GM23338 (cell line): ENCODE results near the gene SFT2D1. TPM values are rescaled to one million over a fixed set of nuclear protein-coding genes. Genes with fewer than 3 reads are reported as not detected.
"Not testable (repeated sequence)": the region's sequence is repeated elsewhere in the genome, so short reads cannot be mapped to it uniquely, and the experiment has no call there.

ENCODE experiments used
- ATAC-seq: fragments of 200-7000 bp; cut with Tn5 transposase; 3 replicates; pipeline ENCODE4 v1.9.1; 2020
- DNase-seq: peaks from one replicate; pipeline ENCODE4 v3.0.0-alpha.2; 2015; ENCODE audit warnings: low spot score
- H2AFZ ChIP-seq: fragments of 200-600 bp; sonication (generic); 2 replicates; pipeline ENCODE4 v1.8.0; 2016; ENCODE audit warnings: antibody characterized with exemption, mild to moderate bottlenecking, moderate library complexity
- H3F3A ChIP-seq: fragments of 200-600 bp; sonication (generic); replicated peaks from 2 replicates; pipeline ENCODE4 v1.8.0; 2017; ENCODE audit warnings: antibody characterized with exemption, mixed run types, low read depth
- H3K27ac ChIP-seq: fragments of 200-600 bp; sonication (generic); 2 replicates; pipeline ENCODE4 v1.6.1; 2016; ENCODE audit warnings: low read depth
- H3K27me3 ChIP-seq: fragments of 200-600 bp; sonication (generic); 2 replicates; pipeline ENCODE4 v1.8.0; 2016; ENCODE audit warnings: mild to moderate bottlenecking, mixed run types, moderate library complexity; ENCODE audit not compliant: insufficient read depth
- H3K36me3 ChIP-seq: fragments of 200-600 bp; sonication (generic); 2 replicates; pipeline ENCODE4 v1.8.0; 2016; ENCODE audit warnings: mild to moderate bottlenecking; ENCODE audit not compliant: insufficient read depth
- H3K4me1 ChIP-seq: fragments of 200-600 bp; sonication (generic); 2 replicates; pipeline ENCODE4 v1.8.0; 2016; ENCODE audit warnings: mild to moderate bottlenecking, moderate library complexity; ENCODE audit not compliant: insufficient read depth
- H3K4me2 ChIP-seq: fragments of 200-600 bp; sonication (generic); 2 replicates; pipeline ENCODE4 v1.7.1; 2017; ENCODE audit warnings: mixed run types
- H3K4me3 ChIP-seq: fragments of 200-600 bp; sonication (generic); 2 replicates; pipeline ENCODE4 v1.6.1; 2016; ENCODE audit warnings: mixed run types
- H3K79me2 ChIP-seq: fragments of 200-600 bp; sonication (generic); replicated peaks from 2 replicates; pipeline ENCODE4 v1.8.0; 2017; ENCODE audit warnings: mild to moderate bottlenecking; ENCODE audit not compliant: insufficient read depth
- H3K9me2 ChIP-seq: fragments of 200-600 bp; sonication (generic); 2 replicates; pipeline ENCODE4 v1.8.0; 2017; ENCODE audit not compliant: insufficient read depth
- H4K20me1 ChIP-seq: fragments of 200-600 bp; sonication (generic); replicated peaks from 2 replicates; pipeline ENCODE4 v1.8.0; 2017; ENCODE audit warnings: mild to moderate bottlenecking; ENCODE audit not compliant: insufficient read depth
- H3K27ac Mint-ChIP-seq: 2 replicates; pipeline ENCODE4 v1.8.0; 2020; ENCODE audit warnings: inconsistent platforms, mild to moderate bottlenecking, moderate library complexity, mixed read lengths
- H3K27me3 Mint-ChIP-seq: 3 replicates; pipeline ENCODE4 v1.8.0; 2022; ENCODE audit warnings: low read depth, mild to moderate bottlenecking, moderate library complexity, mixed read lengths, inconsistent platforms; ENCODE audit not compliant: insufficient read depth, poor library complexity
- H3K36me3 Mint-ChIP-seq: 3 replicates; pipeline ENCODE4 v1.8.0; 2021; ENCODE audit warnings: low read depth, mild to moderate bottlenecking, inconsistent platforms, moderate library complexity, mixed read lengths
- H3K4me1 Mint-ChIP-seq: 3 replicates; pipeline ENCODE4 v1.8.0; 2020; ENCODE audit warnings: mild to moderate bottlenecking, inconsistent platforms, mixed read lengths
- H3K4me3 Mint-ChIP-seq: 3 replicates; pipeline ENCODE4 v1.8.0; 2021; ENCODE audit warnings: moderate library complexity, mild to moderate bottlenecking, inconsistent platforms, mixed read lengths
- H3K9me3 Mint-ChIP-seq: 3 replicates; pipeline ENCODE4 v1.8.0; 2020; ENCODE audit warnings: moderate library complexity, mild to moderate bottlenecking, inconsistent platforms, mixed read lengths
- CREB1 ChIP-seq: fragments of 250-450 bp; sonication (Bioruptor Pico); IDR thresholded peaks from 2 replicates; pipeline ENCODE4 v1.5.0; 2020; ENCODE audit warnings: low read depth, mild to moderate bottlenecking, moderate library complexity
- ETS1 ChIP-seq: IDR thresholded peaks from 2 replicates; pipeline ENCODE4 v1.6.1; 2016; ENCODE audit warnings: antibody characterized with exemption
- EZH2 ChIP-seq: fragments of 200-600 bp; sonication (generic); IDR thresholded peaks from one replicate; pipeline ENCODE4 v1.8.0; 2017; ENCODE audit warnings: antibody characterized with exemption, mild to moderate bottlenecking, low read depth; ENCODE audit not compliant: unreplicated experiment
- EZH2phosphoT487 ChIP-seq: fragments of 200-600 bp; sonication (generic); IDR thresholded peaks from one replicate; pipeline ENCODE4 v1.8.1; 2018; ENCODE audit warnings: antibody characterized with exemption; ENCODE audit not compliant: unreplicated experiment
- JUNB ChIP-seq: IDR thresholded peaks from one replicate; pipeline ENCODE4 v1.6.1; 2016; ENCODE audit warnings: antibody characterized with exemption; ENCODE audit not compliant: unreplicated experiment
- NANOG ChIP-seq: IDR thresholded peaks from 2 replicates; pipeline ENCODE4 v1.6.1; 2016; ENCODE audit warnings: antibody characterized with exemption, borderline replicate concordance
- POLR2AphosphoS5 ChIP-seq: IDR thresholded peaks from 2 replicates; pipeline ENCODE4 v1.6.1; 2016; ENCODE audit warnings: antibody characterized with exemption, low read depth
- REST ChIP-seq: IDR thresholded peaks from one replicate; pipeline ENCODE4 v1.6.1; 2018; ENCODE audit warnings: antibody characterized with exemption; ENCODE audit not compliant: unreplicated experiment
- STAT1 ChIP-seq: IDR thresholded peaks from one replicate; pipeline ENCODE4 v1.6.1; 2016; ENCODE audit warnings: antibody characterized with exemption; ENCODE audit not compliant: unreplicated experiment
- ZNF114 ChIP-seq: fragments of 250-450 bp; sonication (Bioruptor Pico); IDR thresholded peaks from 2 replicates; pipeline ENCODE4 v1.5.0; 2020; ENCODE audit warnings: mild to moderate bottlenecking, moderate library complexity
- ZNF331 ChIP-seq: fragments of 250-450 bp; sonication (Bioruptor Pico); IDR thresholded peaks from 2 replicates; pipeline ENCODE4 v1.5.0; 2020; ENCODE audit warnings: low read depth, mild to moderate bottlenecking, moderate library complexity
- ZNF462 ChIP-seq: fragments of 250-450 bp; sonication (Bioruptor Pico); IDR thresholded peaks from 2 replicates; pipeline ENCODE4 v1.5.0; 2020; ENCODE audit warnings: mild to moderate bottlenecking, moderate library complexity
- polyA plus RNA-seq: library from polyadenylated mRNA; unstranded; fragments of >200 nt; fragmentation: Nextera tagmentation; extraction: Ambion mirVana; gene quantifications from 2 replicates; pipeline ENCODE4 v1.2.1, GENCODE V29; 2016
- total RNA-seq: library from RNA; depleted of rRNA; stranded (reverse); fragments of >200 nt; shearing (Covaris generic); gene quantifications from 2 replicates; pipeline ENCODE4 v1.2.3, GENCODE V29; 2014

The SFT2D1 gene
- total and polyA plus RNA-seq, 2 experiments from 2014 or later, result 74.7 to 120 TPM

- not testable (repeated sequence) for H3K36me3 ChIP-seq, ATAC-seq, H3K4me1 Mint-ChIP-seq, H3K4me3 ChIP-seq, H3K9me3 Mint-ChIP-seq, H3K79me2 ChIP-seq, H3K36me3 Mint-ChIP-seq, H3K27ac Mint-ChIP-seq, H2AFZ ChIP-seq, H3K9me2 ChIP-seq, H3K27ac ChIP-seq, H4K20me1 ChIP-seq, H3K4me3 Mint-ChIP-seq, H3K4me2 ChIP-seq, H3K27me3 ChIP-seq, H3F3A ChIP-seq, H3K27me3 Mint-ChIP-seq, DNase-seq
- H3K4me1 ChIP-seq, result peaks cover 12% of the 10 kb centered on the region
Measured at GRCh38 chr6:166387098-166387497, 44.8 kb upstream of the SFT2D1 start.

GRCh38 chr6:166386111-166386510 lies 43.8 kb upstream of the SFT2D1 start:
- Mint-ChIP-seq H3K36me3 (no peaks in the 10 kb centered on the region), H3K27ac (no peak overlapping the region), H3K27me3 (peaks cover 4% of the 10 kb centered on the region), H3K9me3 (no peaks in the 10 kb centered on the region), H3K4me3 (no peak overlapping the region), H3K4me1 (peaks cover 16% of the 10 kb centered on the region; the same call in 2 of the 3 replicates)
- Histone ChIP-seq H3K27ac (no peak overlapping the region), H3K27me3 (no peaks in the 10 kb centered on the region), H2AFZ (no peak overlapping the region), H3K9me2 (peaks cover 3% of the 10 kb centered on the region; the same call in 1 of the 2 replicates), H3K79me2 (peaks cover under 1% of the 10 kb centered on the region; the same call in 1 of the 2 replicates), H3K4me1 (peaks cover 16% of the 10 kb centered on the region), H4K20me1 (no peaks in the 10 kb centered on the region), H3K4me2 (no peak overlapping the region), H3K4me3 (no peak overlapping the region), H3F3A (no peaks in the 10 kb centered on the region), H3K36me3 (no peaks in the 10 kb centered on the region)
- DNase-seq (no peak), ATAC-seq (no peak)
- TF ChIP-seq ZNF331 (CRISPR knock-in tag) (no peak), REST (no peak), NANOG (no peak), EZH2phosphoT487 (no peak), JUNB (no peak), POLR2AphosphoS5 (no peak), ZNF462 (no peak), EZH2 (no peak), ZNF114 (CRISPR knock-in tag) (no peak), ETS1 (no peak), CREB1 (CRISPR knock-in tag) (no peak), STAT1 (no peak)
